Activated T-helper 1 cell treated with anti-CD3 and anti-CD28 coated beads, Interleukin-12 subunit alpha, Interleukin-12 subunit beta, Interleukin-2, Interleukin-4 antibody, amounts not matched to agents 30 ng/mL and 10 ng/mL and 1 ng/mL, durations not matched to agents 14 hours and 24 hours and 36 hours (primary cell): ENCODE measurements around the gene RASGRF2. TPM values are rescaled to one million over a fixed set of nuclear protein-coding genes. Genes with fewer than 3 reads are reported as not detected.

Experiments
- DNase-seq: peaks from one replicate; pipeline ENCODE4 v3.0.0; 2021; ENCODE audit warnings: low spot score
- H3K27ac Mint-ChIP-seq: one replicate; pipeline ENCODE4 v1.8.0; 2021; ENCODE audit warnings: mild to moderate bottlenecking, mixed read lengths
- H3K27me3 Mint-ChIP-seq: one replicate; pipeline ENCODE4 v1.8.0; 2022; ENCODE audit warnings: mild to moderate bottlenecking, moderate library complexity, mixed read lengths; ENCODE audit not compliant: insufficient read depth
- H3K36me3 Mint-ChIP-seq: one replicate; pipeline ENCODE4 v1.8.0; 2021; ENCODE audit warnings: low read depth, mixed read lengths
- H3K4me1 Mint-ChIP-seq: one replicate; pipeline ENCODE4 v1.8.0; 2021; ENCODE audit warnings: low read depth, mixed read lengths
- H3K4me3 Mint-ChIP-seq: one replicate; pipeline ENCODE4 v1.8.0; 2021; ENCODE audit warnings: mild to moderate bottlenecking, moderate library complexity, mixed read lengths
- H3K9me3 Mint-ChIP-seq: one replicate; pipeline ENCODE4 v1.8.0; 2021; ENCODE audit warnings: mixed read lengths
- intact Hi-C: fragments of 100-400 bp; cut with micrococcal nuclease; formaldehyde crosslinking; loops from one replicate; pipeline ENCODE4 v1.15.1; 2024
- total RNA-seq: library from RNA; stranded (reverse); gene quantifications from 2 replicates; pipeline ENCODE4 v1.2.3, GENCODE V29; 2022

Gene RASGRF2
- total RNA-seq, 1 donor from 2014 or later: 22.6 TPM

GRCh38 chr5:81189875-81190498, 229.8 kb downstream of the RASGRF2 start:
- H3K27me3 Mint-ChIP-seq: peaks cover 1% of the 10 kb centered on the region

GRCh38 chr5:81191726-81192372, 231.7 kb downstream of the RASGRF2 start:
- H3K27me3 Mint-ChIP-seq: peaks cover 3% of the 10 kb centered on the region
- H3K36me3 Mint-ChIP-seq: peaks cover 3% of the 10 kb centered on the region
- intact Hi-C loops: no loop called here
- H3K27ac Mint-ChIP-seq: no peak overlapping the region
- no peak for DNase-seq
- peaks cover 30% of the 10 kb centered on the region for H3K4me1 Mint-ChIP-seq
- H3K4me3 Mint-ChIP-seq: no peak overlapping the region
- H3K9me3 Mint-ChIP-seq: no peaks in the 10 kb centered on the region

More at GRCh38 chr5:81189875-81190498, 229.8 kb downstream of the RASGRF2 start:
- intact Hi-C loops: no loop called here
- Mint-ChIP-seq H3K9me3 (no peaks in the 10 kb centered on the region), H3K27ac (no peak overlapping the region), H3K4me1 (peaks cover 25% of the 10 kb centered on the region), H3K36me3 (peaks cover 3% of the 10 kb centered on the region), H3K4me3 (no peak overlapping the region)
- no peak for DNase-seq

GRCh38 chr5:81192373-81192750, 232.2 kb downstream of the RASGRF2 start:
- intact Hi-C loops: no loop called here

GRCh38 chr5:81194633-81195334, 234.6 kb downstream of the RASGRF2 start:
- DNase-seq: peak; percentile 72
- Mint-ChIP-seq H3K36me3 (peaks cover 2% of the 10 kb centered on the region), H3K9me3 (no peaks in the 10 kb centered on the region), H3K4me1 (peaks cover 17% of the 10 kb centered on the region), H3K27me3 (peaks cover 3% of the 10 kb centered on the region), H3K4me3 (no peak overlapping the region), H3K27ac (peak overlapping the region; percentile 34)
- intact Hi-C loops: loop anchor here (1.0 to 5.0 kb wide), 6 partner anchors 29 to 847 kb away; no protein-coding TSS in a partner anchor

More at GRCh38 chr5:81192373-81192750, 232.2 kb downstream of the RASGRF2 start:
- Mint-ChIP-seq H3K4me1 (peaks cover 29% of the 10 kb centered on the region), H3K27ac (no peak overlapping the region), H3K4me3 (no peak overlapping the region), H3K9me3 (no peaks in the 10 kb centered on the region), H3K36me3 (peaks cover 3% of the 10 kb centered on the region), H3K27me3 (peaks cover 3% of the 10 kb centered on the region)
- no peak for DNase-seq

GRCh38 chr5:81195335-81195929, 235.3 kb downstream of the RASGRF2 start:
- no peak overlapping the region for H3K4me3 Mint-ChIP-seq
- peaks cover 17% of the 10 kb centered on the region for H3K4me1 Mint-ChIP-seq
- intact Hi-C loops: loop anchor here (1.0 to 5.0 kb wide), 6 partner anchors 30 to 848 kb away; no protein-coding TSS in a partner anchor
- H3K36me3 Mint-ChIP-seq: peaks cover 2% of the 10 kb centered on the region
- no peak for DNase-seq
- H3K27ac Mint-ChIP-seq: no peak overlapping the region
- H3K9me3 Mint-ChIP-seq: no peaks in the 10 kb centered on the region
- peaks cover 3% of the 10 kb centered on the region for H3K27me3 Mint-ChIP-seq

- H3K36me3 Mint-ChIP-seq: no peaks in the 10 kb centered on the region
- H3K4me1 Mint-ChIP-seq: no peaks in the 10 kb centered on the region
- no peaks in the 10 kb centered on the region for H3K9me3 Mint-ChIP-seq
- DNase-seq: no peak
- H3K4me3 Mint-ChIP-seq: no peak overlapping the region
- H3K27me3 Mint-ChIP-seq: no peaks in the 10 kb centered on the region
- intact Hi-C loops: no loop called here
- no peak overlapping the region for H3K27ac Mint-ChIP-seq
Observed at GRCh38 chr5:81202655-81203054, 242.5 kb downstream of the RASGRF2 start.

- DNase-seq: no peak
- no peaks in the 10 kb centered on the region for H3K27me3 Mint-ChIP-seq
- intact Hi-C loops: no loop called here
- H3K4me1 Mint-ChIP-seq: no peaks in the 10 kb centered on the region
- no peaks in the 10 kb centered on the region for H3K9me3 Mint-ChIP-seq
- H3K4me3 Mint-ChIP-seq: no peak overlapping the region
- no peaks in the 10 kb centered on the region for H3K36me3 Mint-ChIP-seq
- H3K27ac Mint-ChIP-seq: no peak overlapping the region
Observed at GRCh38 chr5:81203729-81204128, 243.6 kb downstream of the RASGRF2 start.

- Mint-ChIP-seq H3K36me3 (no peaks in the 10 kb centered on the region), H3K9me3 (no peaks in the 10 kb centered on the region), H3K4me3 (no peak overlapping the region), H3K27ac (no peak overlapping the region), H3K4me1 (no peaks in the 10 kb centered on the region), H3K27me3 (no peaks in the 10 kb centered on the region)
- intact Hi-C loops: no loop called here
- no peak for DNase-seq
Observed at GRCh38 chr5:81204205-81204604, 244.0 kb downstream of the RASGRF2 start.

- H3K36me3 Mint-ChIP-seq: no peaks in the 10 kb centered on the region
- no peaks in the 10 kb centered on the region for H3K27me3 Mint-ChIP-seq
- H3K4me1 Mint-ChIP-seq: no peaks in the 10 kb centered on the region
- intact Hi-C loops: no loop called here
- H3K4me3 Mint-ChIP-seq: no peak overlapping the region
- DNase-seq: no peak
- no peak overlapping the region for H3K27ac Mint-ChIP-seq
- no peaks in the 10 kb centered on the region for H3K9me3 Mint-ChIP-seq
Observed at GRCh38 chr5:81205058-81205457, 244.9 kb downstream of the RASGRF2 start.

GRCh38 chr5:81207009-81207408, 246.8 kb downstream of the RASGRF2 start:
- intact Hi-C loops: no loop called here
- Mint-ChIP-seq H3K4me3 (no peak overlapping the region), H3K27me3 (no peaks in the 10 kb centered on the region), H3K36me3 (no peaks in the 10 kb centered on the region), H3K4me1 (no peaks in the 10 kb centered on the region), H3K9me3 (no peaks in the 10 kb centered on the region), H3K27ac (no peak overlapping the region)
- no peak for DNase-seq

GRCh38 chr5:81208904-81209303, 248.7 kb downstream of the RASGRF2 start:
- intact Hi-C loops: no loop called here
- no peak overlapping the region for H3K27ac Mint-ChIP-seq
- DNase-seq: no peak
- no peak overlapping the region for H3K4me3 Mint-ChIP-seq
- H3K4me1 Mint-ChIP-seq: no peaks in the 10 kb centered on the region
- no peaks in the 10 kb centered on the region for H3K9me3 Mint-ChIP-seq
- no peaks in the 10 kb centered on the region for H3K36me3 Mint-ChIP-seq
- H3K27me3 Mint-ChIP-seq: no peaks in the 10 kb centered on the region

- H3K27ac Mint-ChIP-seq: no peak overlapping the region
- H3K36me3 Mint-ChIP-seq: no peaks in the 10 kb centered on the region
- no peak for DNase-seq
- H3K4me3 Mint-ChIP-seq: no peak overlapping the region
- no peaks in the 10 kb centered on the region for H3K27me3 Mint-ChIP-seq
- H3K9me3 Mint-ChIP-seq: no peaks in the 10 kb centered on the region
- intact Hi-C loops: no loop called here
- no peaks in the 10 kb centered on the region for H3K4me1 Mint-ChIP-seq
Observed at GRCh38 chr5:81209386-81209785, 249.2 kb downstream of the RASGRF2 start.
